Thyroid gland (tissue), 4 donors: ENCODE results near the gene HSP90B1. TPM values are rescaled to one million over a fixed set of nuclear protein-coding genes. Genes with fewer than 3 reads are reported as not detected.

Source experiments
- DNase-seq, 2 donors: peaks; one replicate each; pipeline ENCODE4 v3.0.0-alpha.2; 2019
- H3K27ac ChIP-seq, 3 donors: fragments of 200-600 bp; sonication (generic); 1 replicate in 2 of 3; 2 replicates in 1 of 3; pipeline ENCODE4 v1.5.1; 2016 to 2019; ENCODE audit warnings: mild to moderate bottlenecking in 1 of 3, moderate library complexity in 1 of 3
- H3K27me3 ChIP-seq: fragments of 200-600 bp; sonication (generic); one replicate; pipeline ENCODE4 v1.5.1; 2019
- H3K36me3 ChIP-seq, 2 donors: fragments of 200-600 bp; sonication (generic); one replicate each; pipeline ENCODE4 v1.5.1; 2016 to 2019
- H3K4me1 ChIP-seq, 2 donors: fragments of 200-600 bp; sonication (generic); one replicate each; pipeline ENCODE4 v1.5.1; 2017 to 2019
- H3K4me3 ChIP-seq, 3 donors: fragments of 200-600 bp; sonication (generic); replicated peaks in 1 of 3; 1 replicate in 2 of 3; 2 replicates in 1 of 3; pipeline ENCODE4 v1.5.1; 2016; ENCODE audit warnings: mild to moderate bottlenecking in 1 of 3
- H3K9me3 ChIP-seq: fragments of 200-600 bp; sonication (generic); one replicate; pipeline ENCODE4 v1.5.1; 2017
- CTCF ChIP-seq, 6 experiments: fragments of 200-600 bp in 3 of 6; fragments of 450-650 bp in 3 of 6; sonication (generic) in 3 of 6; IDR thresholded peaks; one replicate each; pipeline ENCODE4 v1.5.1; 2016 to 2019; ENCODE audit warnings: antibody characterized with exemption in 6 of 6, mild to moderate bottlenecking in 2 of 6, inconsistent platforms in 1 of 6, moderate library complexity in 1 of 6
- POLR2A ChIP-seq, 2 donors: fragments of 450-650 bp; IDR thresholded peaks; one replicate each; pipeline ENCODE4 v1.6.1; 2017; ENCODE audit warnings: antibody characterized with exemption in 2 of 2, mild to moderate bottlenecking in 2 of 2, moderate library complexity in 1 of 2
- WGBS, 2 donors: methylation state at CpG; one replicate each; pipeline ENCODE4 v1.1.5; 2017; 5-methylcytosine and 5-hydroxymethylcytosine counted together
- intact Hi-C: fragments of 100-400 bp; cut with DNase I; formaldehyde crosslinking; loops from one replicate; pipeline ENCODE4 v1.15.1; 2023
- total RNA-seq, 4 donors: library from RNA; depleted of rRNA; stranded (reverse); fragments of >200 nt; gene quantifications; one replicate each; pipeline ENCODE4 v1.2.3, GENCODE V29; 2016

Gene HSP90B1
- 1,000 to 10,000 TPM; 1,103 to 2,326 (median 1,708) TPM for total RNA-seq

GRCh38 chr12:103930034-103930786 lies at the start of gene HSP90B1:
Gene HSP90B1 (plus strand): TSS chr12:103930410. CDS start chr12:103930516, 106 bp downstream.
- intact Hi-C loops, result no loop called here
- Histone ChIP-seq H3K27ac (peak within 1 kb of the TSS; percentile 94 to 98 (median 95)), H3K9me3 (no peaks in the 10 kb centered on the region), H3K36me3 (peaks cover 15 to 25% of the 10 kb centered on the region in 2 donors), H3K4me1 (peaks cover 27 to 34% of the 10 kb centered on the region in 2 donors), H3K4me3 (peak within 1 kb of the TSS; percentile 91 to 94 (median 92)), H3K27me3 (no peaks in the 10 kb centered on the region)
- DNase-seq, result peak; percentile 100
- TF ChIP-seq POLR2A (IDR thresholded peaks at IDR 0.05) (peak; percentile 90 to 99), CTCF (IDR thresholded peaks at IDR 0.05) (peak in 1 of 6 experiments; percentile 13)
- WGBS, 2 donors, result 1% methylated on average over 18 to 32 of the region's 56 CpGs

GRCh38 chr12:103881261-103881660 lies 48.9 kb upstream of the HSP90B1 start:
- TF ChIP-seq CTCF (IDR thresholded peaks at IDR 0.05) (no peak), POLR2A (IDR thresholded peaks at IDR 0.05) (no peak)
- Histone ChIP-seq H3K36me3 (no peaks in the 10 kb centered on the region), H3K4me3 (no peak overlapping the region), H3K4me1 (peaks cover 5 to 14% of the 10 kb centered on the region in 2 donors), H3K27me3 (no peaks in the 10 kb centered on the region), H3K9me3 (no peaks in the 10 kb centered on the region), H3K27ac (no peak overlapping the region)
- DNase-seq, result no peak
- intact Hi-C loops, result no loop called here
- 41 to 51% methylated on average over 2 of the region's 2 CpGs for WGBS, 2 donors

GRCh38 chr12:103882861-103883596 lies 47.2 kb upstream of the HSP90B1 start:
- peaks cover 5 to 14% of the 10 kb centered on the region in 2 donors for H3K4me1 ChIP-seq
- 66 to 67% methylated on average over 2 of the region's 2 CpGs for WGBS, 2 donors
- no peak overlapping the region for H3K4me3 ChIP-seq
- peak overlapping the region in 1 of 3 donors; percentile 19 for H3K27ac ChIP-seq
- intact Hi-C loops, result no loop called here
- peak; percentile 38 to 55 for DNase-seq
- no peaks in the 10 kb centered on the region for H3K36me3 ChIP-seq
- no peaks in the 10 kb centered on the region for H3K9me3 ChIP-seq
- H3K27me3 ChIP-seq, result no peaks in the 10 kb centered on the region
- peak in 1 of 2 donors; percentile 15 for TF ChIP-seq POLR2A (IDR thresholded peaks at IDR 0.05)
- TF ChIP-seq CTCF (IDR thresholded peaks at IDR 0.05), result no peak

- peaks cover 5 to 14% of the 10 kb centered on the region in 2 donors for H3K4me1 ChIP-seq
- no peaks in the 10 kb centered on the region for H3K9me3 ChIP-seq
- intact Hi-C loops, result no loop called here
- TF ChIP-seq CTCF (IDR thresholded peaks at IDR 0.05) (no peak), POLR2A (IDR thresholded peaks at IDR 0.05) (no peak)
- H3K27ac ChIP-seq, result no peak overlapping the region
- no peak for DNase-seq
- H3K27me3 ChIP-seq, result no peaks in the 10 kb centered on the region
- H3K4me3 ChIP-seq, result no peak overlapping the region
- H3K36me3 ChIP-seq, result no peaks in the 10 kb centered on the region
- 82 to 92% methylated on average over 2 of the region's 2 CpGs for WGBS, 2 donors
Measured at GRCh38 chr12:103883908-103884307, 46.3 kb upstream of the HSP90B1 start.

GRCh38 chr12:103884316-103884715 lies 45.9 kb upstream of the HSP90B1 start:
- H3K36me3 ChIP-seq, result no peaks in the 10 kb centered on the region
- H3K4me3 ChIP-seq, result no peak overlapping the region
- intact Hi-C loops, result no loop called here
- WGBS, 2 donors, result 23 to 31% methylated on average over 4 of the region's 4 CpGs
- peaks cover 5 to 14% of the 10 kb centered on the region in 2 donors for H3K4me1 ChIP-seq
- DNase-seq, result peak; percentile 34 to 59
- no peaks in the 10 kb centered on the region for H3K27me3 ChIP-seq
- no peak overlapping the region for H3K27ac ChIP-seq
- no peaks in the 10 kb centered on the region for H3K9me3 ChIP-seq
- TF ChIP-seq CTCF (IDR thresholded peaks at IDR 0.05) (peak in 4 of 6 experiments; percentile 23 to 64 (median 51)), POLR2A (IDR thresholded peaks at IDR 0.05) (no peak)
